Measurements from ENCODE around the gene CAMP. TPM values are rescaled to one million over a fixed set of nuclear protein-coding genes. Genes with fewer than 3 reads are reported as not detected.

Gene CAMP
- total and polyA plus RNA-seq, 2 of the 13 experiments (the other 11 are each of a cell fraction or from before 2014, with no cell fraction given) = not detected

GRCh38 chr3:48187579-48188265 lies 35.6 kb upstream of the CAMP start (continued):
- TF ChIP-seq ZNF230 (CRISPR knock-in tag; IDR thresholded peaks at IDR 0.05) = no peak
- TF ChIP-seq NR0B2 (CRISPR knock-in tag; IDR thresholded peaks at IDR 0.05) = 0 out of 2 replicates have a peak, but pooled peaks have one; percentile 5
- no peak; the same call in 1 of the 2 replicates for TF ChIP-seq ZNF788 (CRISPR knock-in tag; IDR thresholded peaks at IDR 0.05; ENCODE audit: borderline replicate concordance)
- TF ChIP-seq SALL2 (CRISPR knock-in tag; IDR thresholded peaks at IDR 0.05) = peak; percentile 82; the same call in 1 of the 2 replicates
- TF ChIP-seq MAX (IDR thresholded peaks at IDR 0.05) = no peak; the same call in none of the 2 replicates
- TF ChIP-seq ATF7 (IDR thresholded peaks at IDR 0.05) = no peak
- TF ChIP-seq ATF7 (CRISPR knock-in tag; IDR thresholded peaks at IDR 0.05) = peak; percentile 43; the same call in 1 of the 2 replicates
- TF ChIP-seq TFDP1 (CRISPR knock-in tag; IDR thresholded peaks at IDR 0.05; ENCODE audit: borderline replicate concordance) = no peak
- TF ChIP-seq GATAD2A (CRISPR knock-in tag; IDR thresholded peaks at IDR 0.05) = no peak

All from HepG2 (cell line).